Measurements from ENCODE around the gene CENPF. TPM values are rescaled to one million over a fixed set of nuclear protein-coding genes. Genes with fewer than 3 reads are reported as not detected.
A peak's percentile ranks its signal among the peaks of the same experiment; 100 is the strongest.

CENPF gene
- total RNA-seq, 1 donor from 2014 or later = 1.5 TPM

DNA sequence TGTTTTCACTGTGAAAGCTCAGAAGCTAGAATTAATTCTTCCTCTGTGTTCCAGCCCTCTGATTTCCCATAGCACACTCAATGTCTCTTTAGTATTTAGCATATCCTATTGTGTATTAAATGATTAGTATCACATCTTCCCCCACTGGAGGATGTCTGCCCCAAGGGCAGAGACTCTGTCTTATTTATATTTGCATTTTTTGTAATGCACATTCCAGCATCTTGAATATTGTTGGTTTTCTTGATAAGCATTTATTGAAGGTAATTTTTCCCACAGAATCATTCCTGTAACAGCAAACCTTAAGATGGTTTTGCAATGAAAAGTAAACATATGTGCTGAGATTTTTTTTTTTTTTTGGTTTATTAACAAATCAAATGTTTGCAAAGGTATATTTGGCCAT lies 34.1 kb downstream of the CENPF start:
- DNase-seq = no peak
- no peak overlapping the region for H3K4me3 ChIP-seq
- H3K9me3 ChIP-seq = no peaks in the 10 kb centered on the region
- intact Hi-C loops (cut with DNase I) = no loop called here
- TF ChIP-seq, protein P1, sequence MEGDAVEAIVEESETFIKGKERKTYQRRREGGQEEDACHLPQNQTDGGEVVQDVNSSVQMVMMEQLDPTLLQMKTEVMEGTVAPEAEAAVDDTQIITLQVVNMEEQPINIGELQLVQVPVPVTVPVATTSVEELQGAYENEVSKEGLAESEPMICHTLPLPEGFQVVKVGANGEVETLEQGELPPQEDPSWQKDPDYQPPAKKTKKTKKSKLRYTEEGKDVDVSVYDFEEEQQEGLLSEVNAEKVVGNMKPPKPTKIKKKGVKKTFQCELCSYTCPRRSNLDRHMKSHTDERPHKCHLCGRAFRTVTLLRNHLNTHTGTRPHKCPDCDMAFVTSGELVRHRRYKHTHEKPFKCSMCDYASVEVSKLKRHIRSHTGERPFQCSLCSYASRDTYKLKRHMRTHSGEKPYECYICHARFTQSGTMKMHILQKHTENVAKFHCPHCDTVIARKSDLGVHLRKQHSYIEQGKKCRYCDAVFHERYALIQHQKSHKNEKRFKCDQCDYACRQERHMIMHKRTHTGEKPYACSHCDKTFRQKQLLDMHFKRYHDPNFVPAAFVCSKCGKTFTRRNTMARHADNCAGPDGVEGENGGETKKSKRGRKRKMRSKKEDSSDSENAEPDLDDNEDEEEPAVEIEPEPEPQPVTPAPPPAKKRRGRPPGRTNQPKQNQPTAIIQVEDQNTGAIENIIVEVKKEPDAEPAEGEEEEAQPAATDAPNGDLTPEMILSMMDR (IDR thresholded peaks at IDR 0.05) = no peak
- H3K36me3 ChIP-seq = no peaks in the 10 kb centered on the region
- no peak overlapping the region for H3K27ac ChIP-seq
- no peak for ATAC-seq
- no peaks in the 10 kb centered on the region for H3K27me3 ChIP-seq
- H3K4me1 ChIP-seq = no peaks in the 10 kb centered on the region

DNA sequence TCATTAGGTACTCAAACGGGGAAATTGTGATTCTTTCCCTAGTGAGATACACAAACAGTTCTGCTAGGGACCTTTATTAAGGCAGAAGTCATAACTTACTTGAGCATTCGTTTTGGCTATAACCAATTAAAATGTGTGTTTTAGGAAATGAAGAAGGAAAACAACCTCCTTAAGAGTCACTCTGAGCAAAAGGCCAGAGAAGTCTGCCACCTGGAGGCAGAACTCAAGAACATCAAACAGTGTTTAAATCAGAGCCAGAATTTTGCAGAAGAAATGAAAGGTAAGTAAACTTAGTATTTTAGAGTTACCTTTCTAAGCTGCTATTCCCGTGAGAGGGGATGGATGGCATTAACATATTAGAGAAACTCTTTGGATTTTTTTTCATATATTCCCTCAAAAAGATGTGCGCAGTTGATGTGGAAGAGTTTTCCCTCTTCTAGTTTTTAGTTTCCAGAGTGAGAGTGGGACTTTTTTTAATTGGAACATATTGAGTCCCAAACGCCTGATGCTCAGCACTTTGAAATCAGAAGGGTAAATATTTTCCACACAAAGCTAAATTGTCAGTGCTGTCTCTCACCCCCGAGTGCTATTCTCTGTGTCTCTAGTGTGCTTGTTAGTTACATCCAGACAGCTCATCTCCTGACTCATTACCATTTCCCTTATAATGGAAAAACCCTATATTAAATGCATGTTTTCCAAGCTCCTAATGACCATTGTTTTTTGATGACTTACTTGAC lies 34.9 kb downstream of the CENPF start:
- ATAC-seq (peak; percentile 57), DNase-seq (no peak)
- Histone ChIP-seq H3K4me1 (no peaks in the 10 kb centered on the region), H3K27me3 (no peaks in the 10 kb centered on the region), H3K36me3 (no peaks in the 10 kb centered on the region), H3K4me3 (no peak overlapping the region), H3K9me3 (no peaks in the 10 kb centered on the region), H3K27ac (no peak overlapping the region)
- TF ChIP-seq, protein P1 (IDR thresholded peaks at IDR 0.05) = peak; percentile 67
- intact Hi-C loops (cut with DNase I) = no loop called here

DNA sequence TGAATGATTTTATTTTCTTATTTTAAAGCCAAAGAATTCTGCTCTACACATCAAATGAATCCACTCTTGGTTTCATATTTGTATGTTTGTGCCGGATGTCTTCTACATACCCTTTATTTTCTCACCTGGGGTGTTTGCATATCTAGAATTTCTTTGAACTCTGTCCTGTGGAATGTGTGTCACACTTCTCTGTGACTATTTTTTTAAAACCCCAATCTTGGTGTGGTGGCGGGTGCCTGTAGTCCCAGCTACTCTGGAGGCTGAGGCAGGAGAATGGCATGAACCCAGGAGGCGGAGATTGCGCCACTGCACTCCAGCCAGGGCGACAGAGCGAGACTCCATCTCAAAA lies 35.4 kb downstream of the CENPF start:
- intact Hi-C loops (cut with DNase I) = no loop called here
- no peaks in the 10 kb centered on the region for H3K4me1 ChIP-seq
- H3K4me3 ChIP-seq = no peak overlapping the region
- no peaks in the 10 kb centered on the region for H3K27me3 ChIP-seq
- DNase-seq = no peak
- H3K27ac ChIP-seq = no peak overlapping the region
- no peaks in the 10 kb centered on the region for H3K36me3 ChIP-seq
- no peak for ATAC-seq
- no peaks in the 10 kb centered on the region for H3K9me3 ChIP-seq
- TF ChIP-seq, protein P1 (IDR thresholded peaks at IDR 0.05) = no peak

DNA sequence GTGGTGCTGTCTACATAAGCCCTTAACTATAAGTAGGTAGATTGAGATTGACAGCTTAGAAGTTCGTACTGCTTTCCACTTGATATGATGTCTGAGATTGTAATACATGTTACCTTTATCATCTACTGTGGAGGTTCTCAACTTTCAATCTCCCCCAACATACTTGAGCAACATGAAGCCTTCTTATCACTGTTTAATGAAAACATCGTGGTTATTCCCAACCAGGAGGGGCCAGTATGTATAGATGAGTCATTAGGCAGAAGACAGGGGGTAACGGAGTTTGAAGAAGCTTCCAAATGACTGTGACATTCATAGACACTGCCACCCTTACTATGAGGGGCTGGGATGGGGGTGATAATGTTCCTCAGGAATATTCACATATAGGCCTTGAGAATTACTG lies 36.0 kb downstream of the CENPF start:
- no peak overlapping the region for H3K27ac ChIP-seq
- H3K9me3 ChIP-seq = no peaks in the 10 kb centered on the region
- DNase-seq (no peak), ATAC-seq (no peak)
- H3K27me3 ChIP-seq = no peaks in the 10 kb centered on the region
- no peaks in the 10 kb centered on the region for H3K4me1 ChIP-seq
- H3K4me3 ChIP-seq = no peak overlapping the region
- TF ChIP-seq, protein P1 (IDR thresholded peaks at IDR 0.05) = no peak
- no peaks in the 10 kb centered on the region for H3K36me3 ChIP-seq
- intact Hi-C loops (cut with DNase I) = no loop called here

DNA sequence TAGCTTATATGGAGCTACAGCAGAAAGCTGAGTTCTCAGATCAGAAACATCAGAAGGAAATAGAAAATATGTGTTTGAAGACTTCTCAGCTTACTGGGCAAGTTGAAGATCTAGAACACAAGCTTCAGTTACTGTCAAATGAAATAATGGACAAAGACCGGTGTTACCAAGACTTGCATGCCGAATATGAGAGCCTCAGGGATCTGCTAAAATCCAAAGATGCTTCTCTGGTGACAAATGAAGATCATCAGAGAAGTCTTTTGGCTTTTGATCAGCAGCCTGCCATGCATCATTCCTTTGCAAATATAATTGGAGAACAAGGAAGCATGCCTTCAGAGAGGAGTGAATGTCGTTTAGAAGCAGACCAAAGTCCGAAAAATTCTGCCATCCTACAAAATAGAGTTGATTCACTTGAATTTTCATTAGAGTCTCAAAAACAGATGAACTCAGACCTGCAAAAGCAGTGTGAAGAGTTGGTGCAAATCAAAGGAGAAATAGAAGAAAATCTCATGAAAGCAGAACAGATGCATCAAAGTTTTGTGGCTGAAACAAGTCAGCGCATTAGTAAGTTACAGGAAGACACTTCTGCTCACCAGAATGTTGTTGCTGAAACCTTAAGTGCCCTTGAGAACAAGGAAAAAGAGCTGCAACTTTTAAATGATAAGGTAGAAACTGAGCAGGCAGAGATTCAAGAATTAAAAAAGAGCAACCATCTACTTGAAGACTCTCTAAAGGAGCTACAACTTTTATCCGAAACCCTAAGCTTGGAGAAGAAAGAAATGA lies 37.6 kb downstream of the CENPF start:
- Histone ChIP-seq H3K27me3 (no peaks in the 10 kb centered on the region), H3K4me3 (no peak overlapping the region), H3K36me3 (no peaks in the 10 kb centered on the region), H3K27ac (no peak overlapping the region), H3K9me3 (no peaks in the 10 kb centered on the region), H3K4me1 (no peaks in the 10 kb centered on the region)
- intact Hi-C loops (cut with DNase I) = no loop called here
- TF ChIP-seq, protein P1 (IDR thresholded peaks at IDR 0.05) = no peak
- ATAC-seq (no peak), DNase-seq (no peak)
